SU-DHL-6 (cell line): Measurements from ENCODE around the gene TMEM62.
A peak's percentile ranks its signal among the peaks of the same experiment; 100 is the strongest.

ENCODE experiments used
- H2AFZ ChIP-seq: fragments of 200-600 bp; sonication (generic); 2 replicates; pipeline ENCODE4 v1.6.1; 2014; ENCODE audit warnings: low read depth, mild to moderate bottlenecking, moderate library complexity, mixed read lengths, antibody characterized with exemption, low read length; ENCODE audit not compliant: severe bottlenecking
- H3F3A ChIP-seq: fragments of 200-600 bp; shearing (Covaris generic); 2 replicates; pipeline ENCODE4 v1.6.0; 2016; ENCODE audit warnings: antibody characterized with exemption, mild to moderate bottlenecking; ENCODE audit not compliant: insufficient read depth
- H3K27ac ChIP-seq: fragments of 200-600 bp; sonication (generic); 2 replicates; pipeline ENCODE4 v1.5.1; 2016; ENCODE audit warnings: low read depth, mild to moderate bottlenecking, low read length, moderate library complexity, mixed read lengths
- H3K27me3 ChIP-seq: fragments of 200-600 bp; sonication (generic), shearing (Covaris generic); 2 replicates; pipeline ENCODE4 v1.6.0; 2014; ENCODE audit warnings: mild to moderate bottlenecking, low read length
- H3K36me3 ChIP-seq: fragments of 200-600 bp; sonication (generic); 2 replicates; pipeline ENCODE4 v1.6.1; 2014; ENCODE audit warnings: mild to moderate bottlenecking, low read length, mixed read lengths
- H3K4me2 ChIP-seq: fragments of 300-600, 200-600 bp; shearing (Covaris generic), sonication (generic); 2 replicates; pipeline ENCODE4 v1.6.0; 2014; ENCODE audit warnings: low read length, low read depth, mild to moderate bottlenecking; ENCODE audit not compliant: poor library complexity, severe bottlenecking
- H3K4me3 ChIP-seq: fragments of 200-600 bp; sonication (generic); 2 replicates; pipeline ENCODE4 v1.5.1; 2014; ENCODE audit warnings: antibody characterized with exemption, low read length, mild to moderate bottlenecking, mixed read lengths; ENCODE audit not compliant: insufficient read depth, poor library complexity, severe bottlenecking
- H3K79me2 ChIP-seq: fragments of 200-600 bp; sonication (generic); 2 replicates; pipeline ENCODE4 v1.6.1; 2014; ENCODE audit warnings: mild to moderate bottlenecking, low read length, moderate library complexity; ENCODE audit not compliant: insufficient read depth
- H3K9ac ChIP-seq: fragments of 200-600 bp; sonication (generic); 2 replicates; pipeline ENCODE4 v1.7.0; 2014; ENCODE audit warnings: mild to moderate bottlenecking, low read length
- H3K9me2 ChIP-seq: fragments of 200-600 bp; sonication (generic); replicated peaks from 2 replicates; pipeline ENCODE4 v1.6.1; 2014; ENCODE audit warnings: low read length; ENCODE audit not compliant: insufficient read depth
- H3K9me3 ChIP-seq: fragments of 200-600 bp; sonication (generic); 2 replicates; pipeline ENCODE4 v1.6.1; 2014; ENCODE audit warnings: low read length, mixed read lengths; ENCODE audit not compliant: insufficient read depth
- H4K20me1 ChIP-seq: fragments of 200-600 bp; sonication (generic); 2 replicates; pipeline ENCODE4 v1.6.1; 2014; ENCODE audit warnings: low read depth, mild to moderate bottlenecking, antibody characterized with exemption, low read length, moderate library complexity, mixed read lengths
- EZH2phosphoT487 ChIP-seq: fragments of 200-600 bp; sonication (generic), shearing (Covaris generic); conservative IDR thresholded peaks from 2 replicates; pipeline ENCODE4 v1.6.1; 2018; ENCODE audit warnings: mild to moderate bottlenecking, antibody characterized with exemption, low read length, moderate library complexity, mixed read lengths
- TF ChIP-seq, protein P1 (sequence below): fragments of 200-600 bp; sonication (generic); IDR thresholded peaks from one replicate; pipeline ENCODE4 v1.5.1; 2017; ENCODE audit warnings: antibody characterized with exemption, mild to moderate bottlenecking, low read length, moderate library complexity; ENCODE audit not compliant: insufficient read depth, poor library complexity, severe bottlenecking

The TMEM62 gene

DNA sequence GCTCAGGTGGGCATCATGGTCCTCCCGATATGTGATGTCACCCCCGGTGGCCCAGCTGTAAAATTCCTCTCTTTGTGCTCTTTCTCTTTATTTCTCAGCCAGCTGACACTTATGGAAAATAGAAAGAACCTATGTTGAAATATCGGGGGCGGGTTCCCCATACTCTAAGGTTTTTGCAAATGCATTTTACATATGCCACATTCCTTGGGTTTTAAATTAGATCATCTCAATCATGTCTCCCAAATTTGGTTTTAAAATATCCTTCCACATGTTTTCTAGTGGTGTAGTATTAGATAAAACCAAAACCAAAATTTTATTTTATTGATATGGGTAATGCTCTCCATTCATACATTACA is 4.4 kb upstream of the TMEM62 start:
- TF ChIP-seq EZH2phosphoT487 = no peak
- TF ChIP-seq, protein P1, sequence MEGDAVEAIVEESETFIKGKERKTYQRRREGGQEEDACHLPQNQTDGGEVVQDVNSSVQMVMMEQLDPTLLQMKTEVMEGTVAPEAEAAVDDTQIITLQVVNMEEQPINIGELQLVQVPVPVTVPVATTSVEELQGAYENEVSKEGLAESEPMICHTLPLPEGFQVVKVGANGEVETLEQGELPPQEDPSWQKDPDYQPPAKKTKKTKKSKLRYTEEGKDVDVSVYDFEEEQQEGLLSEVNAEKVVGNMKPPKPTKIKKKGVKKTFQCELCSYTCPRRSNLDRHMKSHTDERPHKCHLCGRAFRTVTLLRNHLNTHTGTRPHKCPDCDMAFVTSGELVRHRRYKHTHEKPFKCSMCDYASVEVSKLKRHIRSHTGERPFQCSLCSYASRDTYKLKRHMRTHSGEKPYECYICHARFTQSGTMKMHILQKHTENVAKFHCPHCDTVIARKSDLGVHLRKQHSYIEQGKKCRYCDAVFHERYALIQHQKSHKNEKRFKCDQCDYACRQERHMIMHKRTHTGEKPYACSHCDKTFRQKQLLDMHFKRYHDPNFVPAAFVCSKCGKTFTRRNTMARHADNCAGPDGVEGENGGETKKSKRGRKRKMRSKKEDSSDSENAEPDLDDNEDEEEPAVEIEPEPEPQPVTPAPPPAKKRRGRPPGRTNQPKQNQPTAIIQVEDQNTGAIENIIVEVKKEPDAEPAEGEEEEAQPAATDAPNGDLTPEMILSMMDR = no peak
- Histone ChIP-seq H3K36me3 (no peaks in the 10 kb centered on the region), H3K4me3 (no peak overlapping the region), H3K9me3 (no peaks in the 10 kb centered on the region), H3K27me3 (no peaks in the 10 kb centered on the region), H3K27ac (no peak overlapping the region), H4K20me1 (no peaks in the 10 kb centered on the region), H3K4me2 (no peak overlapping the region), H3F3A (no peaks in the 10 kb centered on the region; the same call in 1 of the 2 replicates), H3K9me2 (no peaks in the 10 kb centered on the region), H3K79me2 (peaks cover 3% of the 10 kb centered on the region), H3K9ac (no peak overlapping the region), H2AFZ (no peak overlapping the region)

DNA sequence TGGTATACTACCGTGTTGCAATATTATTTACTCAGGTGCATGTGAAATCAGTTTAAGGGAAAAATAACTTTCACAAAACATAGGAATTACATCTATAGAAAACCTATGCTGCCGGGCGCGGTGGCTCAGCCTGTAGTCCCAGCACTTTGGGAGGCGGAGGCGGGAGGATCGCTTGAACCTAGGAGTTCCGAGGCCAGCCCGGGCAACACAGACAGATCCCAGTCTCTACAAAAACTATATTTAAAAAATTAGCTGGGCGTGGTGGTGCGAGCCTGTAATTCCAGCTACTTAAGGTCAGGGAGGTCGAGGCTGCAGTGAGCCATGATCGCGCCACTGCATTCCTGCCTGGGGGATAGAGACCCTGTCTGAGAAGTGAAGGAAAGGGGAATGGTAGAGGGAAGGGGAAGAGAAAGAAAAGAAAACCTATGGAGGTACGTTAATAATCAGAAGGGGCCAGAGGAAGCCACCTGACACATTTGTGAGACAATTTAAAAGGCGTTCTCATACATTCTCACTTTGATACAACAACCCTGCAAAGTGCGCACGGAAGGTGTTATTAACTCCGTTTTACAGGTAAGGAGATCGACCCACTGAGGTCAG is 456 bp upstream of the TMEM62 start:
- peak overlapping the region; percentile 97 for H2AFZ ChIP-seq
- no peak for TF ChIP-seq EZH2phosphoT487
- TF ChIP-seq, protein P1 = no peak
- peaks cover 18% of the 10 kb centered on the region for H3K79me2 ChIP-seq
- H3K4me2 ChIP-seq = peak overlapping the region; percentile 83
- H3K9me3 ChIP-seq = no peaks in the 10 kb centered on the region
- no peaks in the 10 kb centered on the region for H3K27me3 ChIP-seq
- H3K9me2 ChIP-seq = no peaks in the 10 kb centered on the region
- H3K36me3 ChIP-seq = peaks cover 9% of the 10 kb centered on the region
- no peaks in the 10 kb centered on the region for H4K20me1 ChIP-seq
- no peaks in the 10 kb centered on the region; the same call in 1 of the 2 replicates for H3F3A ChIP-seq
- peak overlapping the region; percentile 79 for H3K4me3 ChIP-seq
- H3K9ac ChIP-seq = peak overlapping the region; percentile 80
- no peak overlapping the region for H3K27ac ChIP-seq

DNA sequence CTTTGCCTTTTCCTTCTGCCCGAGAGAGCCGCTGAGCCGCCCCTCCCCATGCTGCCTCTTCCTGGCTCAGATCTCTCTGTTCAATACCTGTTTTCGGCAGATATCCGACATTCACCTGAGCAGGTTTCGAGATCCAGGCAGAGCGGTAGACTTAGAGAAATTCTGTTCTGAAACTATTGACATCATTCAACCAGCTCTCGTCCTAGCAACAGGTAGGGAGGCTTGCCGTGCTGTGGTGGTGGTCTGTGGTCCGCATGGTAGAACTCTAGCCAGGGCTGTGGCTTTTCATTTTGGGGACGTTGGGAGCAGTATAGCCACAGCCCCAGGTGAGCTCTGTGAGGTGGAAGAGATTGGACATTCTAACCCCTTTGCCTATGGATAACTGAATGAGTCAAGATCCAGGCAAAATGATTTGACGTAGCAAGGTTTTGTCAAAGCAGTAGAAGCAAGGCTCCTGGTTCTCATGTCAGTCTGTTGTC is 810 bp downstream of the TMEM62 start:
- Histone ChIP-seq H3K9ac (peak overlapping the region; percentile 80), H4K20me1 (no peaks in the 10 kb centered on the region), H3K27me3 (no peaks in the 10 kb centered on the region), H3K9me3 (no peaks in the 10 kb centered on the region), H2AFZ (peak overlapping the region; percentile 97), H3F3A (no peaks in the 10 kb centered on the region; the same call in 1 of the 2 replicates), H3K9me2 (no peaks in the 10 kb centered on the region), H3K27ac (peak overlapping the region; percentile 52), H3K79me2 (peaks cover 18% of the 10 kb centered on the region), H3K36me3 (peaks cover 9% of the 10 kb centered on the region), H3K4me2 (peak overlapping the region; percentile 83), H3K4me3 (peak overlapping the region; percentile 79)
- TF ChIP-seq EZH2phosphoT487 = no peak
- TF ChIP-seq, protein P1 = no peak
